HG03280 (cell line): ENCODE data around the gene RGL1.
A peak's percentile ranks its signal among the peaks of the same experiment; 100 is the strongest.

Experiments
- ATAC-seq: cut with Tn5 transposase; IDR thresholded peaks from one replicate; pipeline ENCODE4 v1.9.1; 2021; ENCODE audit warnings: mild to moderate bottlenecking, moderate library complexity; ENCODE audit not compliant: unreplicated experiment

RGL1 gene

DNA sequence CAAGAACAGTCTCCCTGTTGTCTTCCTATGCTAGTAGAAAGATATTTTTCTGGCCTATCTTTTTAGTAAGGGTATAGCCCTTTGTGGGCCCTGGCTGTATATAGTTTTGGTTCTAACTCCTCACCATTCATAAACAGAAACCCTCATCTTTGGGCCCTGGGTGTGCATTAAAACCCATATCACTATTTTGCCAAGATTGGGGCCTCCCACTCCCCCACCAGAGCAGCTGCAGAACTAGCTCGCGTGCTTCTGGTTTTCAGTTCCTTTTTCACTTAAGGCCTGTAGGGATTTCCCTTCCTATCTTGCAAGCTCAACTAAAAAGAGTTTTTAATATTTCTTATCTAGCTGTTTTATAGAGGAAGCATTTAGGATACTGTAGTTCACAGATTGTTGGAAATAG, 106.4 kb downstream of the RGL1 start:
- ATAC-seq = peak; percentile 67

DNA sequence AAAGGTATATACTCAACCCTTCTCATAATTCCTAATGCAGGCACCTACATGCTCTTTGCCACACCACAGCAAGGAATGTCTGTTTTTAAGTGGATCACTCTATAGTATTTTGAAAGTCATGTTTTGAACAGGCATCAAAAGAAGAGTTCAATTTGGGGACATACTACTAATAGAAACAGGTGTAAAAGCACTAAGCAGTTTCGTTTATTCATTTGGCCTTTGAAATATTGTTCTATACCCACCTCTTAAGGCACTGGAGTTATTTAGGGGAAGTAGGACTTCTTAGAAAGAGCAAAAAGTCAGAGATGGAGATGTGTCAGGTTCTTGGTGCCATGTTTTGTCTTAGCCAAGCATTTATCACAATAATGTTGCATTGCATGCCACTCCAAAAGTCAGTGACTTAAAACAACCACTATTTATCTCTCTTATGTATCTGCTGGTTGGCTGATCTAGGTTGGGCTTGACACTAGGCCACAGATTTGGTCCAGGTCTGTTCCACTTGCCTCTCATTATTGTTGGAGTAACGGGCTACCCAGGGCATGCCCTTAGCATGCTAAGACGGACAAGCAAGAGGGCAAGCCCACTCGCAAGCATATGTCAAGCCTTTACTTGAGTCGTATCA, 107.5 kb downstream of the RGL1 start:
- ATAC-seq = peak; percentile 58

DNA sequence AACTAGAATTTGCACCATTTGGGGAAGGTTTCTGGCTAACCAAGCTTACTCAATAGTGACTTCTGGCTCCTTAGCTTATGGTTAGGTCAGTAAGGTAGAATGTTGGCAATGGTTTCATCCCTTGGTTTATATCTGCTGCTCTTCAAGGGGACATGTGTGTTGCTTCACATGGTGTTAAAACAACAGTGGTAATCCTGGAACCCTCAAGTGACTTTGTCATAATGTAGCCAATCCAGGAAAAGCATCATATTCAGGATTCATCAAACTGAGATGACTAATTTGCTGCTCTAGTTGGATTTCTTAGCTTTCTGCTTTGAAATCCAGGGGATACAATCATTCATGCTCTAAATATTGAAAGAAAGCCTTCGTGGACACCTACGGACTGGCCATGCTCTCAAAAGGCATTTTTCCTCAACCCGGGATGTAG, 108.7 kb downstream of the RGL1 start:
- no peak for ATAC-seq

DNA sequence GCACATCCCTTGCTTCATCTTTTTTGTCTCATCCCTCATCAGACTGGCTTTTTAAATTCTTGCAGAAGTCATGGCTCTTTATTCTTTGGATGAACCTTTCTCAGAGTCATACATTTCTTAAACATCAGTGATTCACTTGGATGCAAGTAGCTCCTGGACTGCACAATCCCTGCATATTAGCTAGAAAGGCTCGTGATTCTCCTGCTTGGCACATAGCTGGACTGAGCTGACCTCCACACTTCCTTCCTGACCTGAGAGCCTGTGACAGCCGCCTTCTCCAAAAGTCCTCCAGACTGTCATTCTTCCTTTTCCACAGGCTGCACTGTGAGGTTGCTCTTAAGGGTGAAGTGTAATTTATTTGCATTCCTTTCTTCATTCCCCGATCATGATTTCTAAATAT, 109.4 kb downstream of the RGL1 start:
- ATAC-seq = no peak

DNA sequence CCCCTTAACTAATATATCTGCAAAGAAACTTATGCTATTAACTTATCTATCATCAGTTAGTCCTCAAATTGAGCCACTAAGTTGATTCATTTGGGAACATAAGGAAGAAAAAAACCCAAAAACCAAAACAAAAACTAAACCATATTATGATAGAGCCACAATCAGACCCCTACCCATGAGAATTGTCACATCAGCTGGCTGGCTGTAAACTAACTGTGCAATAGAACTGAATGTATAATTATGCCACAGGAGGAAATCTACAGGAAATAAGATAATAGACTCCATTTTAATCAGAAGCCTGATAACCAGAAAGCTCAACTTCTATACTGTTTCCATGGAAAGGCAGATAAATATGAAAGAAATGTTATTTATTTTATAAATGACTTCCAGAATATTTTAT, 110.0 kb downstream of the RGL1 start:
- no peak for ATAC-seq

DNA sequence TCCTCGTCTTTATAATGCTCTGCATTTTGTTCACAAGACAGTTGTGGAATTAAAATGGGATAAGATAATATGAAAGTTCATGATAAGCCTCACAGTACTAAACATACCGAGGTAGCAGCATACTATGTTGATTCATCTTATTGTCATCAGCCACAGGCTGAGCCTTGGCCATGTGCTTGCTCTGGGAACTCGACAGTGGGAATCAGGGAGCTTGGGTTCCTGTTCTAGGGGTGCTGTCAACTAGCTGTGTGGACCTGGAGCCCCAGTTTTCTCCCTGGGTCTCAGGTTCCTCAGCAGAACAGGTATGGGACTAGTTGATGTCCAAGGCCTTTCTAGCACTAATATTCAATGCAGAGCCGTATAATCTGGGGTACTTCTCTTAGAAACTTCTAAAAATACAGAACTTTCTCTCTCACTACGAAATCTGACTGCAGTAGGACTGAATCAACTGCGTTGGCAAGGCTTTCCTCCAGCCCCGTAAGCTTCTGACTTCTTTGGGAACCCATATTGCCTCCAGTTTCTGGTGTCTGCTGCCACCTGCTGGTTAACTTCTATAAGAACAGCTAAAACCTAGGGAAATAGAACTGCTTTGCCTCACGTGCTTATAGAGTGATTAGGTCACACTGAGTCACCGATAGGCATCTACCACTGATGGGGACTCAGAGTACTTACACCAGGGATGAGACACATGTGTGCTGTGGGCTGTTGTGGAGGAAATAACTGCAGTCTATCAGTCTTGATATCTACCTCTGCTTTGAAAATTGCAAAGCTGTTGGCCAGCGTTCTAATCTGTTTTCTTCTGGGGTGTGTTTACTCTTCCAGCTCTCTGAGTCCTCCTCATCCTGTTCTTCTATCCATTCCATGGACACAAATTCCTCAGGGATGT, 110.9 kb downstream of the RGL1 start:
- ATAC-seq = peak; percentile 43

DNA sequence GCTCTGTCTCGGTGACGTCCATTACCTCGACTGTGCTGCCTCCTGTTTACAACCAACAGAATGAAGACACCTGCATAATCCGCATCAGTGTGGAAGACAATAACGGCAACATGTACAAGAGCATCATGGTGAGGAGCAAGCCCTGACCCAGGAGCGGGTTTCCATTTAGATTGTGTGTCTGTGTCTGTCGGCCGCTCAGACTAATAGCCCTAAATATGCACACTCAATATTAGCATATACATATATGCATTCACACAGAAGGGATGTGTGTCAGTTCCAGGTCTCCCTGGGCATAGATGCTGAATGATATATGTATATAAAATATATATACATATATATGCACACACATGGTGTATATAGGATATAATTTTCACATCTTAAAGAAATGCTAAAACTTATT, 111.7 kb downstream of the RGL1 start:
- ATAC-seq = no peak

DNA sequence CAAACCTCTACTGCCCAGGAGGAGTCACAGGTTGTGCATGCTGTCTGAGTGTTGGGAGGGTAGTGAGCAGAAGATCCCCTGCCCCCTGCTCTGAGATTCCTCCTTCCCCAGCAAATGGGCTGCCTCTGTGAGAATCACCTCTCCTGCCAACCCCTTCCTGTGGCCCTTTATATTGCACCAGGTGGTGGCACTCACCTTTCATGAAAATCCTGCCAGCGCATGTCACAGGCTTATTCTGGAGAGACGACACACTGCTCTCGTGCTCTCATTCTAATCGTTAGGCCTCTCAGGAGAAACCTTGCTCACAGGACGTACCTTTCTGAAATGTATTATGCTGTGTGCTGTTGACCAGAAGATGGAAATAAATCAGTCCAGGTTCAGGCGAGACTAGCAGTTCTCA, 113.7 kb downstream of the RGL1 start:
- no peak for ATAC-seq

DNA sequence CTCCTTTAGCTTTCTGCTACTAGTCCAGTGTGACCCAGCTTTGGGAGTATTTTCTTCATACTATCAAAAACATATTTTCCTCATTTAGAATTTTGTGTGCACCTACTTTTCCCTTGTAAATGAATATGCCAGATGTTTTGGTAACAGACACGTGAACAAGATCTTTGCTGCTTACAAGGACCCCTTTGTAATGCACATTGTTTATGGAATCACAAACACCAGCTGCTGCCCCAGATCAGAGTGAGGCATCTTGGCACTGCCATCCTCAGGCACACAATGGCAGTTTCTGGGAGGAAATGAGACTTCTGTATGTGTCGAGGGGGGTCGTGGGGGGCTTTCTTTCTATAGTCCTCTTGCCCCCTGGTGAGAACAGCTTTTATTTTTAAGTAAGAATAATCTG, 115.7 kb downstream of the RGL1 start:
- no peak for ATAC-seq

DNA sequence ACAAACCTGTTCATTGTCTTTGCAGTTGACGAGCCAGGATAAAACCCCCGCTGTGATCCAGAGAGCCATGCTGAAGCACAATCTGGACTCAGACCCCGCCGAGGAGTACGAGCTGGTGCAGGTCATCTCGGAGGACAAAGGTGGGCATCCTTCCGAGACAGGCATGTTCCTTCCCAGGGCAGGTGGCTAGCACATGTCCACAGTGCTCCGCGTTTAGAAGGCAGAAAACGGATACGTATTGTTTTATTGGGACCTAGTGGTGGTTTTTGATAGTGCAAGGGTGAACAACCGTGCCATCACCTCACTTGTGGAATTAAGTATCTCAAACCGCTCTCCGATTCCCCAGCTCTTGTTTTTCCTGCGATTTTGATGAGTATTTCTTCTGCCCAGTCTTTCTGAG, 117.3 kb downstream of the RGL1 start:
- no peak for ATAC-seq

DNA sequence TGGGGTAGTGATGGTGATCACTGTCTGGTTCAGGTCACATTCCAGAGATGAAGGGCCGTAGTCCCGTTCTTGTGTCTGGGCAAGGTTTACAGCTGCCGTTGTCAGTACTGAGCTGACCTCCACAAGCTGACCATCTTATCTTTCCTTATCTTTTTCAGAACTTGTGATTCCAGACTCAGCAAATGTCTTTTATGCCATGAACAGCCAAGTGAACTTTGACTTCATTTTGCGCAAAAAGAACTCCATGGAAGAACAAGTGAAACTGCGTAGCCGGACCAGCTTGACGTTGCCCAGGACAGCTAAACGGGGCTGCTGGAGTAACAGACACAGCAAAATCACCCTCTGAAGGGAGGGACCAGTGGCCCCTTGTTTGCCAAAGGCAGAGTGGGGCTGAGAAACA, 121.0 kb downstream of the RGL1 start:
- no peak for ATAC-seq

DNA sequence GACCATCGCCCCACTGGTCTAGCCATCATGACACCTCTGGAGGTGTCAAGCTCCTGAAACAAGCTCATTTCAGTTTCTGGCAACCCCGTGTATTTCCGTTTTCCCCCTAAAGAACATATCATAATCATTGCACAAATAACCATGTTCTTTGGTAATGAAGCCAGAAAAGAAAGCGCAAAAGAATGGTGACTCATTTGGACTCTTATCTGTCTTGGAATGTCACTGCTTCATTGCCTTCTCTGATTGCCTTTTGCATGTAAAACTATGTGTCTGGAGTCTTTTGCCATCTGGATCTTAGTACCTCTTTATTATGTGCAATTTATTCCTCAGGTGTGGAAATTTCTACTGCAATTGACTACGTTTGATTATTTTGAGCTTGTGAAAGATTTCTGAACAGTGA, 122.1 kb downstream of the RGL1 start:
- ATAC-seq = no peak

DNA sequence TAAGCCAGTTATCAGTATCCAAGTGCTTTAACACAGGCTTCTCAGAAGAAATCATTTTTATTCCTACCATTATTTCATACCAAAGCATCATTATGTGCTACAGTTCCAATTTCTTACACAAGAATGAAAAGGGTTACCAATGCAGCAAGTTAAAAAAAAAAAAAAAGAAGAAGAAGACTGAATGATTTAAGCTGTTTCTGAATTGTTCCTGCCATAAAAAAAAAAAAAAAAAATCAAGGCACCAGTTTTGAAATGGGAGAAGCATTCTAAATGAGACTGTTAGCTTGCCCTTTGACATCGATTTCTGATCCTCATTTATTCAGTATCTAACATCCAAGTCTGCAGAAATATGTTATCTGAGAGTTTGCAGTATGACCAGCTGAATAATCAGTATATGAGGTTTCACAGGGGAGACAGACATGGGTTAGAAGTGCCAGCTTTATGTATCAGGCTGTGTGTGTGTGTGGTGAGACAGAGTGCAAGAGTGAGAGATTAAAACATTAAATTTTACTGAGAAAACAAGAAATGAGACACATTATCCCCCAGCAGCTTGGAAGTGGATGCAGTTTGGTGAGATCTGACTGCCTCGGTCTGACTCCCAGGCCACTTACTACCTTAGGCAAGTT, 126.8 kb downstream of the RGL1 start:
- no peak for ATAC-seq

DNA sequence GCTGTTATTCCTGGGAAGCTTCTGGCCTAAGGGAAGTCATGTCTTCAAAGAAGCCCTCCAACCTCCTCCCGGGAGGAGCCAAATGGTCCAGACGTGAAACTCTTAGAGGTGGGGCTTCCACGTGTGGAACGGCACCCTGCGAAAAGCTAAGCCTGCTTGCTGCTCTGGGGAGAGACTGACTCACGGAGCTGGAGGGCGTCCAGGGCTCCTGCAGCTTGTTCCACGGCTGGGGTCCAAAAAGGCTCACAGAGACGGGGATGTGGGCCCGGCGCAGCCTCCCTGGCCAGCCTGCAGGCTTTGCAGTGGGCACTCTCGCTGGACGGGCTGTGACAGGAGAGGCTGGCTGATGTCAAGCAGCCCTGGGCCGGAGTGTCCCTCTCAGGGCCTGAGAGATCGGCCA, 127.5 kb downstream of the RGL1 start:
- no peak for ATAC-seq

DNA sequence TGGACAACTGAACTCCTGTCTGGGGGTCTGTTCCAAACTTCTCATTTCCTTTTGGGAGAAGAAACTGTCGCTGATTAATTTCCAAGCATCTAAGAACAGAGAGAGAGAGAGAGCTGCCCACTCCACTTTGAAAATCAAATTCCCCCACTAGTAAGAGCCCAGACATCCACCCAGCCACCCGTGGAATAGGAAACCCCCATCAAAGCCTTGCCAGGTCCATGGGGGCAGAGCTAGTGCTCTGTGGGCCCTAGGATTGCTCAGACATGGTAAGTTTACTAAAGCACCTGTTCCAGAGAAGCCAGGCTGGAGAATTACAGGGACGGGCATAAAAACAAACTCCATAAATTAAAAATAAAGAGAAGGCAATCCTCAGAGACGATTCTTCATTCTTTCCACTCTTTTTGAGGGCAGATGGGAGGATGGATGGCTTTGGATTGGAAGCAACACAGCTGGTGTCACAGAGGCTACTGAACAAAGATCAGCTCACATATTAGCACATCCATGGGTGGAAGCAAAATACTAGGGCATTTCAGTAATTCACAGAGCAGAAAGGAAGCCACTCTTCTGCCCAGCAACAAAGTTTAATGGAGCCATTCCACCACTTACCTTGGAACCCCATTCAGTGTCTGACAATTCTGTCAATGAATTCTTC, 128.7 kb downstream of the RGL1 start:
- ATAC-seq = no peak

DNA sequence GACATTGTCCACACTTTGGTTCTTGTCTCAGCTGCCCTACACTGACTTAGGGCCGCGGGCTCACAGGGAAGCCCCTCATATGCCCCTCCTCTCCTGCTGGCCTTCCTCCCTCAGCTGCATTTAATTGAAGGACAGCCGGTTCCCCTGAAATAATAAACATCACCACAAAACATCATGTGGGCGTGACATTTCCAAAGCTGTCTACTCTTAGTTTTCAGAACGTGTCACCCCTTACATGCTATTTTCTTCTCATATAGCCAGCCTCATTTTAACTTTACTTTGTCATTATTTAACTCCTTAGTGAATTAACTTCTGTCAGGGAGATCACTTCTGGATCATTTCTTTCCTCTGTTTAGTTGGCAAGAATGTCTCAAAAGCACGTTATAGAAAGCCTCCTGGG, 129.4 kb downstream of the RGL1 start:
- ATAC-seq = no peak

DNA sequence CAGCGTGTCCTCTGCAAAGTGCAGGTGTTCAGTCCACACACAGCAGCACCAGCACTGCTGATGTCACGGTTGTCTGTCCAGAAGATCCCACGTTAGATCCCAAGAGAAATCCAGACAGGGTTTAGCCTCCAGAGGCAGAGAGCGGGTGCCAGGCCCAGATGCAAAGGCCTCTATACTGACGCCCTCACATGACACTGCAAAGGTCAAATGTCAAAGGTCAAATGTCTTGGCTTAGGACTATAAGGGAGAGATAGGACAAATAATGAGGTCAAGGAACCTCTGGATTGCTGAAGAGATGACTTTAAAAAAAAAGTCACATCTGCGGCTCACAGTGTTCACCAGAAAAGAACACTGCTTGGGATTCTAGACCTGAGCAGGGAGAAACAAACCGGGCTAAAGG, 131.1 kb downstream of the RGL1 start:
- ATAC-seq = no peak

DNA sequence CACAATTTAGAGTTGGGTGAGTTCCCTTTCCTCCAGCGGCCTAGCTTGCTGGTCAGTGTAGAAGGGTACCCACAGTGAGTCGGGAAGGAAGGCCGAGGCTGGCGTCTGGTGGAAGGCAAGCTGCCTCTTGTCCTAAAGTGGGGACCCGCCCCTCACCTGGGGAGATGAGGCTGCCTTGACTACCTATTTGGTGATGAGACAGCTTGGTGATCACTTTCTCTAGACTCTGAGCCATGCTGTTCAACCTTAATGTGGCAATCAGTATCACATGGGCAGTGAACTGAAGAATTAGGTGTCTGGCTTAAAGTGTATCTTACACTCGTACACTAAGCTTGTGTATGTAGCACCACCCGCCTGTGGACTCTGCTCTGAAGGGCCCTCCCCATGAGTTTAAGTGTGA, 131.9 kb downstream of the RGL1 start:
- ATAC-seq = no peak

DNA sequence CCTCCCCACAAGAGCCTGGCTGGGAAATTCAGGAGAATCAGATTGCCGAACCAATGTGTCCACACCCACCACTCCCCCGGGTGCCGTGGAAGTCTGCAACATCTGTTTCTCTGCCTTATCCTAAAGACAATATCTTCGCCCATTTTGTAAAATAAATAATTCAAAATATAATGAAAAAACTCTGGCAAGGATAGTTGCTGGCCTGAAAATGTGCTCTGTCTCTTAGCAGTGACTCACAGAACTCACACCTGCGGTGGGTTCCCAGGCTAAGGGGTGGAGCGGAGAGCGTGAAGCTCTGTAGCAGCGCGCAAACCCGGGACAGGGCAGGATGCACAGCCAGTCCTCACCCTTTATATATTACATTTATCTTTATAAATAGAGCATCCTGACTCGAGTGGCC, 132.7 kb downstream of the RGL1 start:
- ATAC-seq = no peak

DNA sequence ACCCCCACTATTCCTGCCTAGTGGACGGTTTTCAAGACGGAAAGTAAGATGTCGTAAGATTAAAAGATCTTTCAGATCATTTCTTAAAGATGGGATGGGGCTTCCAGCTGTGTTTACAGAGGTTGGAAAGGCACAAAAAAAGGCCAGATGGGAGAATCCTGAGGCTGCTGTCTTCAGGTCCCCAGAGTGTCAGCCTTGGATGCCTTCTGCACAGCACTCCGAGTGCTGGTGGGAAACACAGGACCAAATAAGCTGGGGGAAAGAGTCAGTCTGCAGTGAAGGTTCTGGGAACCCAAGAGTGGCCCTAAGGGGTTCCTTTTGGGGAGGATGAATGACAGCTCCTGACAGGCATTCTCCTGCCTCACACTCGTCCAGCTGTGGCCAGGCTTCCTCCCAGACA, 136.1 kb downstream of the RGL1 start:
- ATAC-seq = no peak

DNA sequence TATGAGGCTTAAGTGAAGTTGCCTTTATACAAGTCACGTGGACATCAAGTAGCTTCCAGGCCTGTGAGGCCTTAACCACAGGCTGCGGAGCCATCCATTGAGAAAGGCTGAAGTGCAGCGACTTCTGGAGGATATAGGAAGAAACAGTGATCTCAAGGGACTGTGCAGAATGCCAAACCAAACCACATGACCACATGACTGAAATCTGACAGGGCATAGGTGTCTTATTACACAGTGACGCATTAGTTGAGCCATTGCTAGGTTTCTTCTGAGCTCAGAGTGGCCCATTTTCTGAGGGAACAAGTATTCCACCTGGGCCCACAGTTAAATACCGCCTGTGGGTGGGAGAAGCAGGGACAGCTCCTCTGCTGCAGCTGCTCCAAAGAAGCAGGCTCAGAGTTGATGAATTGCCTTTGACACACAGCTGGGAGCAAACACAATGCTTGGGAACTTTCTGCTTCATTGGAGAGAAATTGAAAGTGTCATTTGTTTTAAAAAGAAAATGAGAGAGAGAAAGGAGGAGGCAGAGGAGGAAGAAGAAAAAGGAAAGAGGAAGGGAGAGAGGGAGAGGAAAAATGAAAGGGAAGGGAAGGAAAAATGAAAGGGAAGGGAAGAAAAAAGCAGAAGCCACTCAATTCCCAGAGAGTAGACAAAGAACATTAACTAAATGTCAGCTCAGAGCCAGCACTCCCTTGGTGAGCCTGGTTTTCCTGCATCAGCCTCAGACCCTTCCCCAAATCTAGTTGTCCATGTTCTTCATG, 138.2 kb downstream of the RGL1 start:
- ATAC-seq = peak; percentile 70
